ENCODE results near the gene CPM. TPM values are rescaled to one million over a fixed set of nuclear protein-coding genes. Genes with fewer than 3 reads are reported as not detected.
"Not testable (repeated sequence)": the region's sequence is repeated elsewhere in the genome, so short reads cannot be mapped to it uniquely, and the experiment has no call there.

CPM gene
- polyA plus RNA-seq, 3 donors, result 8.4 to 32.4 (median 26.2) TPM

DNA sequence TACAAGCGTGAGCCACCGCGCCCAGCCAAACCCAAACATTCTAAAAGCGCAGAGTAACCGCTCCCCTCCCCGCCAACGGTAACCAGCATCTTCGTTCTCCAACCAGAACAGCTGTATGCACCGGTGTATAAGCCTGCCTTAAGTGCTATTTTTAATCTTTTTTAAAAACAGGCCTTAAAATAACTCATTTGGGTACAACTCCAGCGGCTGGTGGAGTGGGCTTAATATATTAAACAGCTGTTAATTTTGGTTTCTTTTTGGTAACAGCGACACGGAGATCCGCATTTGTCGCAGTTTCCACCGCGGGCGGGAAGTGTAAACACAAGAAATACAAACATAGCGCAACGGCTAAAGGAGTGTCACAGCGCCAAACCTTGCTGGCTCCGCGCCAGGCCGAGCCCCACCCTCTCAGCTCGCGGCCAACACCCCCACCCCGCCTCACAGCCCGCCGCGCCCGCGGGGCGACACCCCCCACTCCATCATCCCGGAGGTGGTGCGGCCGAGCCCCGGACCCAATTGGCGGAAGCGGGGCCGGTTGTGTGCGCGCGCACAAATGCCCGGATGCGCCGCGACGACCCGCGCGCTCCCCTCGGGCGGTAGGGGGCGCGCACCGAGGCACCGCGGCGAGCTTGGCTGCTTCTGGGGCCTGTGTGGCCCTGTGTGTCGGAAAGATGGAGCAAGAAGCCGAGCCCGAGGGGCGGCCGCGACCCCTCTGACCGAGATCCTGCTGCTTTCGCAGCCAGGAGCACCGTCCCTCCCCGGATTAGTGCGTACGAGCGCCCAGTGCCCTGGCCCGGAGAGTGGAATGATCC is 125.2 kb downstream of the CPM start, which contains the start of gene MDM2:
MDM2 (plus strand) TSS at position 602 of the 812 bp plus-strand sequence. CDS start 301 bp downstream, outside the sequence.
- WGBS (ENCODE audit: insufficient coverage), result 0% methylated on average over 63 of the region's 72 CpGs
- H3K4me3 ChIP-seq (replicated peaks in 1 of 3; ENCODE audit: low read depth in 2 of 3, low read length in 3 of 3), result peak within 1 kb of the TSS; percentile 87 to 98 (median 97)
- H3K9ac ChIP-seq (ENCODE audit: insufficient read depth, low read length, poor library complexity, severe bottlenecking), result peak within 1 kb of the TSS; percentile 98
- Mint-ChIP-seq H3K4me1 (peaks cover 28% of the 10 kb centered on the region), H3K4me3 (peak within 1 kb of the TSS; percentile 95 to 96), H3K9me3 (peaks cover 0 to 6% (median 0%) of the 10 kb centered on the region in 7 donors), H3K27me3 (ENCODE audit: low read depth in 3 of 3) (peaks cover 0 to 4% (median 0%) of the 10 kb centered on the region in 3 donors), H3K27ac (peak within 1 kb of the TSS; percentile 95 to 98 (median 98)), H3K36me3 (peaks cover 16 to 32% of the 10 kb centered on the region in 2 donors)
- peak within 1 kb of the TSS; percentile 99 for H2AFZ ChIP-seq (ENCODE audit: insufficient read depth, low read depth, low read length, poor library complexity, severe bottlenecking)
- peak within 1 kb of the TSS; percentile 69 for H3K4me2 ChIP-seq (replicated peaks; ENCODE audit: extremely low read depth, low read length, poor library complexity, severe bottlenecking)
- DNase-seq, result peak; percentile 89 to 95 (median 95)
- no peaks in the 10 kb centered on the region for H3K27me3 ChIP-seq (ENCODE audit: control insufficient read depth in 2 of 2, insufficient read depth in 2 of 2, low read length in 2 of 2)
- peaks cover 14 to 22% of the 10 kb centered on the region in 2 donors for H3K4me1 ChIP-seq (ENCODE audit: control insufficient read depth in 1 of 2, insufficient read depth in 2 of 2, low read length in 2 of 2)
- peak within 1 kb of the TSS; percentile 98 for H3K27ac ChIP-seq (ENCODE audit: low read depth in 1 of 2, low read length in 2 of 2)
- H4K20me1 ChIP-seq (ENCODE audit: insufficient read depth, low read length), result peaks cover 32% of the 10 kb centered on the region
- peaks cover 22 to 23% of the 10 kb centered on the region in 2 donors for H3K36me3 ChIP-seq (replicated peaks in 1 of 2; ENCODE audit: control insufficient read depth in 1 of 2, insufficient read depth in 2 of 2, low read length in 2 of 2)
- TF ChIP-seq CTCF (IDR thresholded peaks at IDR 0.05), result peak; percentile 77
- H3K79me2 ChIP-seq (ENCODE audit: insufficient read depth, low read length), result peaks cover 49% of the 10 kb centered on the region
- intact Hi-C loops (cut with micrococcal nuclease), result loop anchor here in 1 of 2 donors (1.0 to 2.0 kb wide), 2 partner anchors 20 to 61 kb away; partner anchors contain the start of gene SLC35E3
- H3K9me3 ChIP-seq (replicated peaks in 1 of 2; ENCODE audit: control insufficient read depth in 1 of 2, insufficient read depth in 1 of 2, low read length in 2 of 2), result no peaks in the 10 kb centered on the region

DNA sequence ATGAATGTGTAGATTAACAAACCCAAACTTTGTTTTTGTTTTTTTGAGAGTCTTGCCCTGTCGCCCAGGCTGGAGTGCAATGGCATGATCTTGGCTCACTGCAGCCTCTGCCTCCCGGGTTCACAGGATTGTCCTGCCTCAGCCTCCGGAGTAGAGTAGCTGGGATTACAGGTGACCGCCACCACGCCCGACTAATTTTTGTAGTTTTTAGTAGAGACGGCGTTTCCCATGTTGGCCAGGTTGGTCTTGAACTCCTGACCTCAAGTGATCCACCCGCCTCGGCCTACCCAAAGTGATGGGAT is 125.7 kb downstream of the CPM start:
- peaks cover 26% of the 10 kb centered on the region for H4K20me1 ChIP-seq (ENCODE audit: insufficient read depth, low read length)
- DNase-seq; intact Hi-C loops (cut with micrococcal nuclease); H3K27me3 ChIP-seq (ENCODE audit: control insufficient read depth in 2 of 2, insufficient read depth in 2 of 2, low read length in 2 of 2); H3K9me3 ChIP-seq (replicated peaks in 1 of 2; ENCODE audit: control insufficient read depth in 1 of 2, insufficient read depth in 1 of 2, low read length in 2 of 2); H3K27me3 Mint-ChIP-seq (ENCODE audit: low read depth in 3 of 3); H3K9me3 Mint-ChIP-seq: not testable (repeated sequence)
- peak overlapping the region; percentile 99 for H2AFZ ChIP-seq (ENCODE audit: insufficient read depth, low read depth, low read length, poor library complexity, severe bottlenecking)
- peaks cover 43% of the 10 kb centered on the region for H3K79me2 ChIP-seq (ENCODE audit: insufficient read depth, low read length)
- peaks cover 14 to 22% of the 10 kb centered on the region in 2 donors for H3K4me1 ChIP-seq (ENCODE audit: control insufficient read depth in 1 of 2, insufficient read depth in 2 of 2, low read length in 2 of 2)
- H3K4me2 ChIP-seq (replicated peaks; ENCODE audit: extremely low read depth, low read length, poor library complexity, severe bottlenecking), result peak overlapping the region; percentile 69
- 12% methylated on average over 10 of the region's 10 CpGs for WGBS (ENCODE audit: insufficient coverage)
- Mint-ChIP-seq H3K27ac (peak overlapping the region; percentile 95 to 98 (median 98)), H3K4me1 (peaks cover 23% of the 10 kb centered on the region), H3K36me3 (peaks cover 11 to 26% of the 10 kb centered on the region in 2 donors), H3K4me3 (peak overlapping the region; percentile 95 to 96)
- H3K9ac ChIP-seq (ENCODE audit: insufficient read depth, low read length, poor library complexity, severe bottlenecking), result peak overlapping the region; percentile 98
- H3K36me3 ChIP-seq (replicated peaks in 1 of 2; ENCODE audit: control insufficient read depth in 1 of 2, insufficient read depth in 2 of 2, low read length in 2 of 2), result peaks cover 17% of the 10 kb centered on the region in 2 donors
- H3K27ac ChIP-seq (ENCODE audit: low read depth in 1 of 2, low read length in 2 of 2), result peak overlapping the region; percentile 98
- peak overlapping the region; percentile 82 to 97 (median 87) for H3K4me3 ChIP-seq (replicated peaks in 1 of 3; ENCODE audit: low read depth in 2 of 3, low read length in 3 of 3)
